Putamen (tissue), 1 donor: Measurements from ENCODE around the gene RGL1.

ENCODE experiments used
- DNase-seq: peaks from one replicate; pipeline ENCODE4 v3.0.0-alpha.2; 2016; ENCODE audit warnings: low spot score

Gene RGL1

GRCh38 chr1:183869664-183870063 is 64.7 kb downstream of the RGL1 start:
- DNase-seq, result no peak

GRCh38 chr1:183870351-183871077 is 65.6 kb downstream of the RGL1 start:
- DNase-seq, result no peak

- peak; percentile 87 for DNase-seq
Measured at GRCh38 chr1:183871142-183871541, 66.2 kb downstream of the RGL1 start.

- peak; percentile 39 for DNase-seq
Measured at GRCh38 chr1:183871601-183872000, 66.7 kb downstream of the RGL1 start.

GRCh38 chr1:183872403-183872802 is 67.5 kb downstream of the RGL1 start:
- no peak for DNase-seq

- no peak for DNase-seq
Measured at GRCh38 chr1:183873642-183874041, 68.7 kb downstream of the RGL1 start.

GRCh38 chr1:183876309-183876708 is 71.4 kb downstream of the RGL1 start:
- DNase-seq, result no peak

GRCh38 chr1:183877053-183877720 is 72.3 kb downstream of the RGL1 start:
- DNase-seq, result peak; percentile 81

GRCh38 chr1:183879494-183879893 is 74.6 kb downstream of the RGL1 start:
- no peak for DNase-seq

- no peak for DNase-seq
Measured at GRCh38 chr1:183879966-183880365, 75.0 kb downstream of the RGL1 start.

GRCh38 chr1:183880531-183881243 is 75.8 kb downstream of the RGL1 start:
- no peak for DNase-seq

GRCh38 chr1:183881387-183882131 is 76.6 kb downstream of the RGL1 start:
- peak; percentile 76 for DNase-seq

- DNase-seq, result no peak
Measured at GRCh38 chr1:183882335-183883167, 77.6 kb downstream of the RGL1 start.

- DNase-seq, result no peak
Measured at GRCh38 chr1:183883623-183884022, 78.7 kb downstream of the RGL1 start.

GRCh38 chr1:183884526-183884925 is 79.6 kb downstream of the RGL1 start:
- DNase-seq, result no peak

GRCh38 chr1:183885142-183885735 is 80.3 kb downstream of the RGL1 start:
- DNase-seq, result no peak

- DNase-seq, result no peak
Measured at GRCh38 chr1:183886083-183886828, 81.3 kb downstream of the RGL1 start.

GRCh38 chr1:183886853-183887252 is 81.9 kb downstream of the RGL1 start:
- DNase-seq, result no peak

- no peak for DNase-seq
Measured at GRCh38 chr1:183887826-183888819, 83.2 kb downstream of the RGL1 start.
